ENCODE measurements around the gene RAI2. TPM values are rescaled to one million over a fixed set of nuclear protein-coding genes. Genes with fewer than 3 reads are reported as not detected.

Gene RAI2
- total RNA-seq, 1 experiment from 2014 or later = 0.77 TPM

DNA sequence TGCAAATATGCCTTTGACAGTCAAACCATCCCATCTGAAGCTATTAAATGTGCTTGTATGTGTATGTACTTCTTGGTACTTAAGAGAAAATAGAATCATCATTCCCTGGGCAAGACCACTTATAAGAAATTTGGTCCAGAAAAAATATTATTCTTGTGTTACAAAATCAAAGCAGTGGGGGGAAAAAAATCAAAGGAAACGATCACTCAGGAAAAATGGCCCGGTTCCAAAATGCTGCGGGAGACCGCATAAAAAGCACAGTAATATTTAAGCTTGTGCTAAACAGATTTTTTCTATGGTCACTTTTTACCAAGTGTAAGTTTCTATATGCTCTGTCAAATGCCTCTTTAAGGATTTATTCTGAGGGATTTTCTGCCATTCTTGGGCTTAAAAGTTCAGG is 36.1 kb downstream of the RAI2 start:
- Mint-ChIP-seq H3K4me3 (no peak overlapping the region), H3K9me3 (peaks cover 5% of the 10 kb centered on the region), H3K27me3 (ENCODE audit: low read depth) (no peaks in the 10 kb centered on the region; the same call in 1 of the 2 replicates), H3K36me3 (0 out of 2 replicates have a peak, but pooled peaks cover 3% of the 10 kb centered on the region), H3K27ac (no peak overlapping the region), H3K4me1 (peaks cover 1% of the 10 kb centered on the region; the same call in 1 of the 2 replicates)
- DNase-seq (ENCODE audit: low spot score) = no peak
- CTCF ChIA-PET = no interaction called here
- POLR2A ChIA-PET = no interaction called here
- no peak for ATAC-seq
- TF ChIP-seq ATF1 (CRISPR knock-in tag; IDR thresholded peaks at IDR 0.05) = no peak
- TF ChIP-seq, protein P1, sequence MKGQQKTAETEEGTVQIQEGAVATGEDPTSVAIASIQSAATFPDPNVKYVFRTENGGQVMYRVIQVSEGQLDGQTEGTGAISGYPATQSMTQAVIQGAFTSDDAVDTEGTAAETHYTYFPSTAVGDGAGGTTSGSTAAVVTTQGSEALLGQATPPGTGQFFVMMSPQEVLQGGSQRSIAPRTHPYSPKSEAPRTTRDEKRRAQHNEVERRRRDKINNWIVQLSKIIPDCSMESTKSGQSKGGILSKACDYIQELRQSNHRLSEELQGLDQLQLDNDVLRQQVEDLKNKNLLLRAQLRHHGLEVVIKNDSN (CRISPR knock-in tag; IDR thresholded peaks at IDR 0.05) = no peak
- no peak for TF ChIP-seq MXD4 (CRISPR knock-in tag; IDR thresholded peaks at IDR 0.05; ENCODE audit: borderline replicate concordance)
- no peak for TF ChIP-seq EMX1 (CRISPR knock-in tag; IDR thresholded peaks at IDR 0.05)
- TF ChIP-seq ZNF416 (CRISPR knock-in tag; IDR thresholded peaks at IDR 0.05) = no peak
- TF ChIP-seq OVOL2 (CRISPR knock-in tag; IDR thresholded peaks at IDR 0.05; ENCODE audit: borderline replicate concordance) = no peak
- TF ChIP-seq, protein P2, sequence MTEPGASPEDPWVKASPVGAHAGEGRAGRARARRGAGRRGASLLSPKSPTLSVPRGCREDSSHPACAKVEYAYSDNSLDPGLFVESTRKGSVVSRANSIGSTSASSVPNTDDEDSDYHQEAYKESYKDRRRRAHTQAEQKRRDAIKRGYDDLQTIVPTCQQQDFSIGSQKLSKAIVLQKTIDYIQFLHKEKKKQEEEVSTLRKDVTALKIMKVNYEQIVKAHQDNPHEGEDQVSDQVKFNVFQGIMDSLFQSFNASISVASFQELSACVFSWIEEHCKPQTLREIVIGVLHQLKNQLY (CRISPR knock-in tag; IDR thresholded peaks at IDR 0.05) = no peak
- TF ChIP-seq ZNF121 (CRISPR knock-in tag; IDR thresholded peaks at IDR 0.05) = no peak
- no peak for TF ChIP-seq JAZF1 (CRISPR knock-in tag; IDR thresholded peaks at IDR 0.05)
- no peak for TF ChIP-seq NFATC4 (CRISPR knock-in tag; IDR thresholded peaks at IDR 0.05)
- TF ChIP-seq, protein P3, sequence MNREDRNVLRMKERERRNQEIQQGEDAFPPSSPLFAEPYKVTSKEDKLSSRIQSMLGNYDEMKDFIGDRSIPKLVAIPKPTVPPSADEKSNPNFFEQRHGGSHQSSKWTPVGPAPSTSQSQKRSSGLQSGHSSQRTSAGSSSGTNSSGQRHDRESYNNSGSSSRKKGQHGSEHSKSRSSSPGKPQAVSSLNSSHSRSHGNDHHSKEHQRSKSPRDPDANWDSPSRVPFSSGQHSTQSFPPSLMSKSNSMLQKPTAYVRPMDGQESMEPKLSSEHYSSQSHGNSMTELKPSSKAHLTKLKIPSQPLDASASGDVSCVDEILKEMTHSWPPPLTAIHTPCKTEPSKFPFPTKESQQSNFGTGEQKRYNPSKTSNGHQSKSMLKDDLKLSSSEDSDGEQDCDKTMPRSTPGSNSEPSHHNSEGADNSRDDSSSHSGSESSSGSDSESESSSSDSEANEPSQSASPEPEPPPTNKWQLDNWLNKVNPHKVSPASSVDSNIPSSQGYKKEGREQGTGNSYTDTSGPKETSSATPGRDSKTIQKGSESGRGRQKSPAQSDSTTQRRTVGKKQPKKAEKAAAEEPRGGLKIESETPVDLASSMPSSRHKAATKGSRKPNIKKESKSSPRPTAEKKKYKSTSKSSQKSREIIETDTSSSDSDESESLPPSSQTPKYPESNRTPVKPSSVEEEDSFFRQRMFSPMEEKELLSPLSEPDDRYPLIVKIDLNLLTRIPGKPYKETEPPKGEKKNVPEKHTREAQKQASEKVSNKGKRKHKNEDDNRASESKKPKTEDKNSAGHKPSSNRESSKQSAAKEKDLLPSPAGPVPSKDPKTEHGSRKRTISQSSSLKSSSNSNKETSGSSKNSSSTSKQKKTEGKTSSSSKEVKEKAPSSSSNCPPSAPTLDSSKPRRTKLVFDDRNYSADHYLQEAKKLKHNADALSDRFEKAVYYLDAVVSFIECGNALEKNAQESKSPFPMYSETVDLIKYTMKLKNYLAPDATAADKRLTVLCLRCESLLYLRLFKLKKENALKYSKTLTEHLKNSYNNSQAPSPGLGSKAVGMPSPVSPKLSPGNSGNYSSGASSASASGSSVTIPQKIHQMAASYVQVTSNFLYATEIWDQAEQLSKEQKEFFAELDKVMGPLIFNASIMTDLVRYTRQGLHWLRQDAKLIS (CRISPR knock-in tag; IDR thresholded peaks at IDR 0.05; ENCODE audit: borderline replicate concordance) = no peak
- TF ChIP-seq HMGA2 (CRISPR knock-in tag; IDR thresholded peaks at IDR 0.05) = no peak
- TF ChIP-seq GTF2I (CRISPR knock-in tag; conservative IDR thresholded peaks at IDR 0.05) = no peak

- POLR2A ChIA-PET = no interaction called here
- DNase-seq (ENCODE audit: low spot score) (no peak), ATAC-seq (no peak)
- CTCF ChIA-PET = interaction anchor here (1.6 kb wide), 1 partner anchor 10 kb away, joined by 5 read pairs; no protein-coding TSS in a partner anchor
- Mint-ChIP-seq H3K36me3 (0 out of 2 replicates have a peak, but pooled peaks cover 3% of the 10 kb centered on the region), H3K27me3 (ENCODE audit: low read depth) (no peaks in the 10 kb centered on the region), H3K27ac (no peak overlapping the region), H3K9me3 (peaks cover 5% of the 10 kb centered on the region), H3K4me3 (no peak overlapping the region), H3K4me1 (no peaks in the 10 kb centered on the region)
- no peak for TF ChIP-seq FOXJ3 (CRISPR knock-in tag; IDR thresholded peaks at IDR 0.05; ENCODE audit: borderline replicate concordance)
Observed at GRCh38 chrX:17822351-17822750, 38.7 kb downstream of the RAI2 start.

GRCh38 chrX:17820100-17820499 is 41.0 kb downstream of the RAI2 start:
- DNase-seq (ENCODE audit: low spot score) = no peak
- Mint-ChIP-seq H3K4me3 (no peak overlapping the region), H3K27ac (no peak overlapping the region), H3K4me1 (no peaks in the 10 kb centered on the region), H3K9me3 (no peaks in the 10 kb centered on the region), H3K27me3 (ENCODE audit: low read depth) (no peaks in the 10 kb centered on the region), H3K36me3 (no peaks in the 10 kb centered on the region)
- ChIA-PET CTCF (no interaction called here), POLR2A (no interaction called here)
- no peak for ATAC-seq
- TF ChIP-seq ETV6 (CRISPR knock-in tag; IDR thresholded peaks at IDR 0.05) (no peak), ZNF317 (CRISPR knock-in tag; IDR thresholded peaks at IDR 0.05; ENCODE audit: borderline replicate concordance, low read depth) (no peak), SOX15 (CRISPR knock-in tag; IDR thresholded peaks at IDR 0.05) (no peak), GRHL2 (CRISPR knock-in tag; IDR thresholded peaks at IDR 0.05; ENCODE audit: insufficient replicate concordance, severe bottlenecking) (no peak), ATF1 (CRISPR knock-in tag; IDR thresholded peaks at IDR 0.05) (no peak), SP1 (CRISPR knock-in tag; conservative IDR thresholded peaks at IDR 0.05) (no peak), JAZF1 (CRISPR knock-in tag; IDR thresholded peaks at IDR 0.05) (no peak), ZNF121 (CRISPR knock-in tag; IDR thresholded peaks at IDR 0.05) (no peak), GABPB1 (CRISPR knock-in tag; IDR thresholded peaks at IDR 0.05) (no peak), ZNF416 (CRISPR knock-in tag; IDR thresholded peaks at IDR 0.05) (no peak)
- TF ChIP-seq, protein P4, sequence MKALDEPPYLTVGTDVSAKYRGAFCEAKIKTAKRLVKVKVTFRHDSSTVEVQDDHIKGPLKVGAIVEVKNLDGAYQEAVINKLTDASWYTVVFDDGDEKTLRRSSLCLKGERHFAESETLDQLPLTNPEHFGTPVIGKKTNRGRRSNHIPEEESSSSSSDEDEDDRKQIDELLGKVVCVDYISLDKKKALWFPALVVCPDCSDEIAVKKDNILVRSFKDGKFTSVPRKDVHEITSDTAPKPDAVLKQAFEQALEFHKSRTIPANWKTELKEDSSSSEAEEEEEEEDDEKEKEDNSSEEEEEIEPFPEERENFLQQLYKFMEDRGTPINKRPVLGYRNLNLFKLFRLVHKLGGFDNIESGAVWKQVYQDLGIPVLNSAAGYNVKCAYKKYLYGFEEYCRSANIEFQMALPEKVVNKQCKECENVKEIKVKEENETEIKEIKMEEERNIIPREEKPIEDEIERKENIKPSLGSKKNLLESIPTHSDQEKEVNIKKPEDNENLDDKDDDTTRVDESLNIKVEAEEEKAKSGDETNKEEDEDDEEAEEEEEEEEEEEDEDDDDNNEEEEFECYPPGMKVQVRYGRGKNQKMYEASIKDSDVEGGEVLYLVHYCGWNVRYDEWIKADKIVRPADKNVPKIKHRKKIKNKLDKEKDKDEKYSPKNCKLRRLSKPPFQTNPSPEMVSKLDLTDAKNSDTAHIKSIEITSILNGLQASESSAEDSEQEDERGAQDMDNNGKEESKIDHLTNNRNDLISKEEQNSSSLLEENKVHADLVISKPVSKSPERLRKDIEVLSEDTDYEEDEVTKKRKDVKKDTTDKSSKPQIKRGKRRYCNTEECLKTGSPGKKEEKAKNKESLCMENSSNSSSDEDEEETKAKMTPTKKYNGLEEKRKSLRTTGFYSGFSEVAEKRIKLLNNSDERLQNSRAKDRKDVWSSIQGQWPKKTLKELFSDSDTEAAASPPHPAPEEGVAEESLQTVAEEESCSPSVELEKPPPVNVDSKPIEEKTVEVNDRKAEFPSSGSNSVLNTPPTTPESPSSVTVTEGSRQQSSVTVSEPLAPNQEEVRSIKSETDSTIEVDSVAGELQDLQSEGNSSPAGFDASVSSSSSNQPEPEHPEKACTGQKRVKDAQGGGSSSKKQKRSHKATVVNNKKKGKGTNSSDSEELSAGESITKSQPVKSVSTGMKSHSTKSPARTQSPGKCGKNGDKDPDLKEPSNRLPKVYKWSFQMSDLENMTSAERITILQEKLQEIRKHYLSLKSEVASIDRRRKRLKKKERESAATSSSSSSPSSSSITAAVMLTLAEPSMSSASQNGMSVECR (CRISPR knock-in tag; IDR thresholded peaks at IDR 0.05; ENCODE audit: borderline replicate concordance) = no peak
- TF ChIP-seq, protein P5, sequence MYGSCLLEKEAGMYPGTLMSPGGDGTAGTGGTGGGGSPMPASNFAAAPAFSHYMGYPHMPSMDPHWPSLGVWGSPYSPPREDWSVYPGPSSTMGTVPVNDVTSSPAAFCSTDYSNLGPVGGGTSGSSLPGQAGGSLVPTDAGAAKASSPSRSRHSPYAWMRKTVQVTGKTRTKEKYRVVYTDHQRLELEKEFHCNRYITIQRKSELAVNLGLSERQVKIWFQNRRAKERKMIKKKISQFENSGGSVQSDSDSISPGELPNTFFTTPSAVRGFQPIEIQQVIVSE (CRISPR knock-in tag; IDR thresholded peaks at IDR 0.05; ENCODE audit: borderline replicate concordance) = no peak
